ENCODE measurements around the gene CSTB. TPM values are rescaled to one million over a fixed set of nuclear protein-coding genes. Genes with fewer than 3 reads are reported as not detected.

Gene CSTB
- total RNA-seq, 2 donors from 2014 or later, result 2.3 to 8.4 TPM

- Histone ChIP-seq H3K4me1 (ENCODE audit: control insufficient read depth in 1 of 2, low read depth in 2 of 2) (peaks cover 12 to 28% of the 10 kb centered on the region in 2 donors), H3K4me3 (no peak overlapping the region)
- ATAC-seq (ENCODE audit: insufficient number of reproducible peaks, low FRiP score, low read depth), result no peak
These were observed 3.7 kb downstream of the CSTB start for GRCh38 chr21:43772425-43772821.

DNA sequence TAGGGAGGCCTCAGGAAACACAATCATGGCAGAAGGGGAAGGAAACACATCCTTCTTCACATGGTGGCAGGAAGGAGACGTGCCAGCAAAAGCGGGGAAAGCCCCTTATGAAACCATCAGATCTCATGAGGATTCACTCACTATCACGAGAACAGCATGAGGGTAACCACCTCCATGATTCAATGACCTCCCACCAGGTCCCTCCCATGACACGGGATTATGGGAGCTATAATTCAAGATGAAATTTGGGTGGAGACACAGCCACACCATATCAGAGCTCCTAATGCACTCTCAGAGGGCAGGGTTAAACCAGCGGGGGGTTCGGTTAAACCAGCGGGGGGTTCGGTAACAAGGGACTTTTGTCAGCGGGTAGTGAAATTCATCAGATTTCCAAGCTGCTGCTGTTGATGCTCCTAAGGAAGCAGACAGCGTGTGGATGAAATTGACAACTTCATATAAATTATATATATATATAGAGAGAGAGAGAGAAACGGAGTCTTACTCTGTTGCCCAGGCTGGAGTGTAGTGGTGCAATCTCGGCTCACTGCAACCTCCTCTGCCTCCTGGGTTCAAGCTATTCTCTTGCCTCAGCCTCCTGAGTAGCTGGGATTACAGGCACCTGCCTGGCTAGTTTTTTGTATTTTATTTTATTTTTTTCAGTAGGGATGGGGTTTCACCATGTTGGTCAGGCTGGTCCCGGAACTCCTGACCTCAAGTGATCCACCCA is 4.2 kb downstream of the CSTB start:
- H3K4me3 ChIP-seq, result no peak overlapping the region
- H3K27me3 ChIP-seq (replicated peaks; ENCODE audit: insufficient read depth), result no peaks in the 10 kb centered on the region
- TF ChIP-seq, protein P1, sequence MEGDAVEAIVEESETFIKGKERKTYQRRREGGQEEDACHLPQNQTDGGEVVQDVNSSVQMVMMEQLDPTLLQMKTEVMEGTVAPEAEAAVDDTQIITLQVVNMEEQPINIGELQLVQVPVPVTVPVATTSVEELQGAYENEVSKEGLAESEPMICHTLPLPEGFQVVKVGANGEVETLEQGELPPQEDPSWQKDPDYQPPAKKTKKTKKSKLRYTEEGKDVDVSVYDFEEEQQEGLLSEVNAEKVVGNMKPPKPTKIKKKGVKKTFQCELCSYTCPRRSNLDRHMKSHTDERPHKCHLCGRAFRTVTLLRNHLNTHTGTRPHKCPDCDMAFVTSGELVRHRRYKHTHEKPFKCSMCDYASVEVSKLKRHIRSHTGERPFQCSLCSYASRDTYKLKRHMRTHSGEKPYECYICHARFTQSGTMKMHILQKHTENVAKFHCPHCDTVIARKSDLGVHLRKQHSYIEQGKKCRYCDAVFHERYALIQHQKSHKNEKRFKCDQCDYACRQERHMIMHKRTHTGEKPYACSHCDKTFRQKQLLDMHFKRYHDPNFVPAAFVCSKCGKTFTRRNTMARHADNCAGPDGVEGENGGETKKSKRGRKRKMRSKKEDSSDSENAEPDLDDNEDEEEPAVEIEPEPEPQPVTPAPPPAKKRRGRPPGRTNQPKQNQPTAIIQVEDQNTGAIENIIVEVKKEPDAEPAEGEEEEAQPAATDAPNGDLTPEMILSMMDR (IDR thresholded peaks at IDR 0.05), result no peak
- H3K4me1 ChIP-seq (ENCODE audit: control insufficient read depth in 1 of 2, low read depth in 2 of 2), result peaks cover 12 to 28% of the 10 kb centered on the region in 2 donors
- no peaks in the 10 kb centered on the region for H3K9me3 ChIP-seq
- H3K36me3 ChIP-seq, result peaks cover 13% of the 10 kb centered on the region
- DNase-seq (ENCODE audit: low spot score) (no peak), ATAC-seq (ENCODE audit: insufficient number of reproducible peaks, low FRiP score, low read depth) (no peak)
- no peak overlapping the region for H3K27ac ChIP-seq

More at GRCh38 chr21:43772425-43772821, 3.7 kb downstream of the CSTB start:
- H3K36me3 ChIP-seq, result peaks cover 13% of the 10 kb centered on the region
- no peaks in the 10 kb centered on the region for H3K27me3 ChIP-seq (replicated peaks; ENCODE audit: insufficient read depth)
- no peak for DNase-seq (ENCODE audit: low spot score)
- H3K9me3 ChIP-seq, result no peaks in the 10 kb centered on the region
- no peak overlapping the region for H3K27ac ChIP-seq
- TF ChIP-seq, protein P1 (IDR thresholded peaks at IDR 0.05), result no peak

GRCh38 chr21:43771199-43771675 is 4.9 kb downstream of the CSTB start:
- no peak for DNase-seq (ENCODE audit: low spot score)
- H3K36me3 ChIP-seq, result peaks cover 13% of the 10 kb centered on the region
- H3K4me1 ChIP-seq (ENCODE audit: control insufficient read depth in 1 of 2, low read depth in 2 of 2), result peaks cover 12 to 28% of the 10 kb centered on the region in 2 donors
- H3K27ac ChIP-seq, result no peak overlapping the region
- no peaks in the 10 kb centered on the region for H3K9me3 ChIP-seq
- no peak for ATAC-seq (ENCODE audit: insufficient number of reproducible peaks, low FRiP score, low read depth)
- H3K4me3 ChIP-seq, result no peak overlapping the region
- H3K27me3 ChIP-seq (replicated peaks; ENCODE audit: insufficient read depth), result no peaks in the 10 kb centered on the region
- TF ChIP-seq, protein P1 (IDR thresholded peaks at IDR 0.05), result no peak

- H3K4me1 ChIP-seq (ENCODE audit: control insufficient read depth in 1 of 2, low read depth in 2 of 2), result peaks cover 9 to 25% of the 10 kb centered on the region in 2 donors
- no peak for ATAC-seq (ENCODE audit: insufficient number of reproducible peaks, low FRiP score, low read depth)
- H3K27ac ChIP-seq, result no peak overlapping the region
- no peaks in the 10 kb centered on the region for H3K27me3 ChIP-seq (replicated peaks; ENCODE audit: insufficient read depth)
- H3K36me3 ChIP-seq, result peaks cover 13% of the 10 kb centered on the region
- no peaks in the 10 kb centered on the region for H3K9me3 ChIP-seq
- no peak for DNase-seq (ENCODE audit: low spot score)
- TF ChIP-seq, protein P1 (IDR thresholded peaks at IDR 0.05), result no peak
- no peak overlapping the region for H3K4me3 ChIP-seq
These were observed 5.9 kb downstream of the CSTB start for GRCh38 chr21:43770066-43770655.

DNA sequence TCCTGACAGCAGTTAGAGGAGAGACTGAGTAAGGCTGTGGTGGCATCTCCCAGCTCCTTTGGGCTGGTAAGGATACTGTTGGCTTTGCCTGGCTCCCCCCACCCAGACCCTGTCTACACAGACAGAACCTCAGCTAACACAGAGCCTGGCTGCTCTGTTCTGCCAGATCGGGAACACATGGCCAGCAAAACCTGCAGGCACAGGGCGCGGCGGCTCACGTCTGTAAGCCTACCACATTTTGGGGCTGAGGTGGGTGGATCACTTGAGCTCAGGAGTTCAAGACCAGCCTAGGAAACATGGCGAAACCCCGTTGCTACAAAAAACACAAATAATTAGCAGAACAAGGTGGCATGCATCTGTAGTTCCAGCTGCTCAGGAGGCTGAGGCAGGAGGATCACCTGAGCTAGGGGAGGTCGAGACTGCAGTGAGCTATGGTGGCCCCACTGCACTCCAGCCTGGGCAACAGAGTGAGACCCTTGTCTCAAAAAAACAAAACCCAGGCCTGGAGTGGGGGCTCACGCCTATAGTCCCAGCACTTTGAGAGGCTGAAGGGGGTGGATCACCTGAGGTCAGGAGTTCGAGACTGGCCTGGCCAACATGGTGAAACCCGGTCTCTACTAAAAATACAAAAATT is 6.7 kb downstream of the CSTB start:
- H3K4me3 ChIP-seq, result no peak overlapping the region
- H3K4me1 ChIP-seq (ENCODE audit: control insufficient read depth in 1 of 2, low read depth in 2 of 2), result peaks cover 3 to 25% of the 10 kb centered on the region in 2 donors
- no peak overlapping the region for H3K27ac ChIP-seq
- DNase-seq (ENCODE audit: low spot score) (no peak), ATAC-seq (ENCODE audit: insufficient number of reproducible peaks, low FRiP score, low read depth) (no peak)
- no peaks in the 10 kb centered on the region for H3K9me3 ChIP-seq
- H3K27me3 ChIP-seq (replicated peaks; ENCODE audit: insufficient read depth), result no peaks in the 10 kb centered on the region
- TF ChIP-seq, protein P1 (IDR thresholded peaks at IDR 0.05), result no peak
- peaks cover 13% of the 10 kb centered on the region for H3K36me3 ChIP-seq

Measured in thoracic aorta (tissue), 2 donors.